Subcutaneous abdominal adipose tissue (tissue), 5 donors: ENCODE data around the gene EFNB2.

ENCODE experiments used
- H3K27ac ChIP-seq: one replicate; pipeline ENCODE4 v1.7.0; 2013; ENCODE audit warnings: low read depth, mild to moderate bottlenecking, inconsistent platforms, low read length, moderate library complexity
- H3K27me3 ChIP-seq, 5 donors: one replicate each; pipeline ENCODE4 v1.7.0; 2013; ENCODE audit warnings: low read length in 5 of 5, inconsistent platforms in 1 of 5; ENCODE audit not compliant: control insufficient read depth in 5 of 5, insufficient read depth in 4 of 5
- H3K36me3 ChIP-seq, 5 donors: one replicate each; pipeline ENCODE4 v1.7.0; 2013; ENCODE audit warnings: low read length in 5 of 5; ENCODE audit not compliant: control insufficient read depth in 5 of 5, insufficient read depth in 5 of 5
- H3K4me1 ChIP-seq, 5 donors: one replicate each; pipeline ENCODE4 v1.7.0; 2013; ENCODE audit warnings: low read length in 5 of 5, mild to moderate bottlenecking in 3 of 5, moderate library complexity in 1 of 5; ENCODE audit not compliant: control insufficient read depth in 5 of 5, insufficient read depth in 5 of 5
- H3K4me3 ChIP-seq, 5 donors: one replicate each; pipeline ENCODE4 v1.7.0; 2013; ENCODE audit warnings: low read length in 5 of 5, low read depth in 1 of 5
- H3K9ac ChIP-seq, 5 donors: one replicate each; pipeline ENCODE4 v1.7.0; 2013; ENCODE audit warnings: low read length in 5 of 5, mild to moderate bottlenecking in 4 of 5, moderate library complexity in 3 of 5
- H3K9me3 ChIP-seq, 5 donors: one replicate each; pipeline ENCODE4 v1.7.0; 2013; ENCODE audit warnings: low read length in 5 of 5; ENCODE audit not compliant: control insufficient read depth in 5 of 5
- donor health status: healthy.
- donor health status: healthy.
- donor health status: healthy.
- donor health status: healthy.
- donor health status: healthy.

The EFNB2 gene

DNA sequence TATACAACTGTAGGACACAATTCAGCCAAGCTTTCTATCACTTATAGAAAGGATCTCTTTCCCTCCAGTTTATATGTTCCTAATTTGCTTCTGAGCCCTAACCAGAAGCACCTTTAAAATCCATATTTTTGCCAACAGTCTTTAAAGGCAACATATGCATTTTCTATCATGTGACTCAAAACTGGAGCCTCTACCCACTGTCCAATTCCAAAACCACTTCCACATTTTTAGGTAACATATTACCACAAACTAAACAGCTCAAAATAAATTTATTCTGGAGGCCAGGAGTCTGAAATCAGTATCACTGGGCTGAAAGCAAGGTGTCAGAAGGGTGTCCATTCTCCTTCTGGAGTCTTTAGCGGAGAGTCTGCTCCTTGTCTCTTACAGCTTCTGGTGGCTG lies 15.9 kb upstream of the EFNB2 start:
- Histone ChIP-seq H3K36me3 (peaks cover 20 to 37% (median 29%) of the 10 kb centered on the region in 5 donors), H3K9me3 (no peaks in the 10 kb centered on the region), H3K4me1 (peaks cover 0 to 15% (median 4%) of the 10 kb centered on the region in 5 donors), H3K9ac (no peak overlapping the region), H3K4me3 (no peak overlapping the region), H3K27me3 (no peaks in the 10 kb centered on the region), H3K27ac (no peak overlapping the region)

DNA sequence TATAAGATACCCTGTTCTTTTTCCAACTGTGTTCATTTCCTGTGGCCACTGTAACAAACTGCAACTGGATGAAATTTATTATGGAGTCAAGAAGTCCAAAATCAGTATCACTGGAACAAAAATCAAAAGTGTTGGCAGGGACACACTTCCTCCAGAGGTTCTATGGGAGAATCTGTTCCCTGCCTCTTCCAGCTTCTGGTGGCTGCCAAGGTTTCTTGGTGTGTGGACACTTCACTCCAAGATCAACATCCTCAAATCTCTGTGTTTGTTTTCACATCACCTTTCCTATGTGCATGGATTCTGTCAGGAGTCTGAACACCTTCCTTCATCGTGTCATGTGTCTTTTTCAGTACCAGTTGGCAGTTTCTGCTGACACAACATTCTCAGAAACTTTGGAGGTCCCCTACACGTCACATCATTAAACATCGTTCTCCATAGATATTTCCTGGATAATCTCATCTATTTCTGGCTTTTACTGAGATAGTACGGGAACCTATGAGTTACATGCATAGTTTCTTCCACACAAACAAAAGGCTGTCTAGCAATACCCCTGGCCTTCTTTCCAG lies 15.2 kb upstream of the EFNB2 start:
- Histone ChIP-seq H3K36me3 (peaks cover 13 to 30% (median 23%) of the 10 kb centered on the region in 5 donors), H3K4me1 (peaks cover 0 to 15% (median 4%) of the 10 kb centered on the region in 5 donors), H3K4me3 (no peak overlapping the region), H3K27ac (no peak overlapping the region), H3K27me3 (no peaks in the 10 kb centered on the region), H3K9me3 (no peaks in the 10 kb centered on the region), H3K9ac (no peak overlapping the region)

DNA sequence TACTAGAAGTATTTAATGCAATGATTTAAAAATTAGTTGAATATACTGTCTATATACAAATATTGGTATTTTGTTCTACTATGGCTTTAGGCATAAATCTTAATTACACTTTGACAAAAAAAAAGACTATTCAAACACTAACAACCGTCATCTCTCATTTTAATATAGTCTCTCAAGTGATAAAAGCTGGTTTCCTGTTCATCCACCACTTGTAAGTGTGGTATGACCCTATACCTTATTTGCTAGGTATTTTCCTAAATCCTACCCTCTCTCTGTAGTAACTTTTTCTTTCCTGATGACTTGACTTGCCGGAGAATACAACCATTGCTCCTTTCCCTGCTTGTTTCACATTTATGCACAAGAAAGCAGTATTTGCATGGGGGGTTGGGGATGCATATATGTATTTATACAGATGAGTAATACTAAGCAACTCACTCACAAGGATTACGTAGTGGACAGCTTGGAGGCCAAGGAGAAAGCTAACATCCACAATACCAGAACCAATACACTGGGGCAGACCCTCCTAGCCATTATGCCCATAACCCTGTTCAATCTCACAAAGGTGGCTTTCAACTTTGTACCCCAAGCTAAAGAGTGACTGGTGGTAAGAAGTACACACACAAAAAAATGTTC lies 12.7 kb upstream of the EFNB2 start:
- H3K27me3 ChIP-seq, result no peaks in the 10 kb centered on the region
- peaks cover 0 to 15% (median 7%) of the 10 kb centered on the region in 5 donors for H3K4me1 ChIP-seq
- H3K4me3 ChIP-seq, result no peak overlapping the region
- H3K9me3 ChIP-seq, result no peaks in the 10 kb centered on the region
- peaks cover 13 to 19% (median 17%) of the 10 kb centered on the region in 5 donors for H3K36me3 ChIP-seq
- H3K9ac ChIP-seq, result no peak overlapping the region
- H3K27ac ChIP-seq, result no peak overlapping the region

DNA sequence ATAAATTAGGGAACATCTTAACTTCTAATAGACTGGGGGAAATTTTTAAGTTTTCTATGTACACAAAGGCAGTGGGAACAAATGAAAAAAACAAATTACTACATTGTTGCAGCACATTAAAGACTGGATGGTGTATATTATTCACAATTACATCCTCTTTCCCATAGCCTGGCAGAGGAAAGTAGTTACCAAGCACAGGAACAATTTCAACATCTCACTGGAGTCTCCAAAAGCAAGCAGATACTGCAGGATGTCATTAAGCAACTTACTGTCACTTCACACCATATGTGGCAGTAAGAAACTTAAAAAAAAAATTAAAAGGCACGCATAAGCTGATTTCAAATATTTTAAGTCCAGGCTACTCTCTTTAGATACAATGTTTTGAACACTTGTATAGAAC lies 6.4 kb upstream of the EFNB2 start:
- H3K27ac ChIP-seq, result no peak overlapping the region
- H3K27me3 ChIP-seq, result no peaks in the 10 kb centered on the region
- no peak overlapping the region for H3K4me3 ChIP-seq
- peaks cover 15 to 25% (median 20%) of the 10 kb centered on the region in 5 donors for H3K36me3 ChIP-seq
- H3K9me3 ChIP-seq, result no peaks in the 10 kb centered on the region
- peaks cover 0 to 3% (median 0%) of the 10 kb centered on the region in 5 donors for H3K4me1 ChIP-seq
- H3K9ac ChIP-seq, result no peak overlapping the region

DNA sequence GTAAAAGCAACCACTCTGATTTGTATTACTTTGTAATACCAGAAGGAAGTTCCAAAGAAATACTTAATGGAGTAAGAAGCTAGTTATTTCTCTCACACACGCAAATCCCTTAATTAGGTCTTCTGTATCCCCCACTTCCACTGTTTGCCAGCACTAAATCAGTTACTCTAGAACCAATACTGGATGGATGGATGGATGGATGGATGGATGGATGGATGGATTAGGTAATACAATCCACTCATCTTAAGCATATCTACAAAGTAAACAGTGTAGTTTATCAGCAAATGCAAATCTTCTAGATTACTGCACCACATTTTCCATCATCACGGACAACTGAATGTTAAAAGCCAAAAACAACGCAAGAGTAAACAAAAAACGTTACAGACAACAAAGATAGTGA lies 5.2 kb upstream of the EFNB2 start:
- H3K4me3 ChIP-seq, result no peak overlapping the region
- peaks cover 14 to 22% (median 20%) of the 10 kb centered on the region in 5 donors for H3K36me3 ChIP-seq
- H3K9me3 ChIP-seq, result no peaks in the 10 kb centered on the region
- H3K9ac ChIP-seq, result no peak overlapping the region
- peaks cover 0 to 14% (median 8%) of the 10 kb centered on the region in 5 donors for H3K4me1 ChIP-seq
- no peak overlapping the region for H3K27ac ChIP-seq
- H3K27me3 ChIP-seq, result no peaks in the 10 kb centered on the region

DNA sequence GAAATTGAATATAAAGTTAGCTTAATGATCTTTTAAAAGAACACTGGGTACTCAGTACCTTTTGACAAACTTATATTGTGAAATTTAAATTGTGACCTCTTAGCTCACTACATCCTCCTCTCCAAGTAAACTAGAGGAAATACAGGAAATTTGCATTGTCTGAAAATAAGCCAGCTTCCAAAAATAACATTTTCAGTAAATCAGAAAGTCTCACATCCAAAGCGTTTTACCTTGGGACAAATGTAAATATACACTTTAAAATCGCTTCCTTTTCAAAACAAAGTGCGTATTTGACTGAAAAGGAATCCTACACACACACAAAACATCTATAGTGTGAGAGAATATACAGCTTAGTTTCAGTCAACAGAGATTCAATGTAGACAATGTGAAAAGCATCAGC lies 2.1 kb upstream of the EFNB2 start:
- Histone ChIP-seq H3K36me3 (peaks cover 4 to 12% (median 9%) of the 10 kb centered on the region in 5 donors), H3K27me3 (no peaks in the 10 kb centered on the region), H3K4me1 (peaks cover 0 to 32% (median 28%) of the 10 kb centered on the region in 5 donors), H3K4me3 (no peak overlapping the region), H3K9me3 (no peaks in the 10 kb centered on the region), H3K9ac (no peak overlapping the region), H3K27ac (no peak overlapping the region)

DNA sequence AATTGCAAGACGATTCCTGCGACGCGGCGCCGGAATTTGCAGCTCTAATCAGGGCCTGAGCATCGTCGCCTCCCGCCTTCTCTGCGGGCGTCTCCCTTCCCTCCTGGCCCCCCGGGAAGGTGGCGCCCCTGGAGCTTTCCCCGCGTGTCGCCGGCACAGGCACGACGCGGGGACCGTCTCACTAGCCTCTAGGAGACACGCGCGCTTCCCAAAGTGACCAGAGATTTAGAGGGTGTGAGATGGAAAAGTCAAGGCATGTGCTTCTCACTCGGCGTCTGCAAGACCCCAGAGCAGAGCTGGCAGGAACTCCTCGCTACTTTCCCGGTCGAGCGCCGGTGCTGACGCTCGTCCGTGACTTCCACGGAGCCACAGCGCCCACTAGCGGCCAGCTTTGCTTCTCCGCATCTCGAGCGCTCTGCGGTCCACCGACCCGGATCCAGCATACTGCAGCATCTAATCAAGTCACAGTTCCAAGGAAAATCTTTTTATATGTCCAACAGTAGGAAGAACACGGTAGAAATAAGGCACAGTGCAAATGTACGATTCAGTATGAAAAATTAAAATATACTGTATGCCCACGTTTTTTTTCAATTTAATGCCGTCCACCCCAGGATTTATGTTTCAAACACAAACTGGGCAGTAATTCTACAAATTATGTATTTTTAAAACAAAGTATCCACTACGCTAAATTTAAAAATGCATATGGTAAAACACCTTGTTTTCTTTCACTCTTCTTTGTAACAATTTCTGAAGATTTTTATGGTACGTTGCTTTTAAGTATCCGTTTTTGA lies 977 bp upstream of the EFNB2 start:
- H3K4me1 ChIP-seq, result peaks cover 0 to 34% (median 31%) of the 10 kb centered on the region in 5 donors
- H3K4me3 ChIP-seq, result peak overlapping the region; percentile 69 to 84 (median 81)
- H3K27ac ChIP-seq, result no peak overlapping the region
- no peaks in the 10 kb centered on the region for H3K9me3 ChIP-seq
- H3K36me3 ChIP-seq, result peaks cover 4 to 8% (median 7%) of the 10 kb centered on the region in 5 donors
- H3K27me3 ChIP-seq, result no peaks in the 10 kb centered on the region
- H3K9ac ChIP-seq, result peak overlapping the region in 4 of 5 donors; percentile 20 to 66 (median 61)

DNA sequence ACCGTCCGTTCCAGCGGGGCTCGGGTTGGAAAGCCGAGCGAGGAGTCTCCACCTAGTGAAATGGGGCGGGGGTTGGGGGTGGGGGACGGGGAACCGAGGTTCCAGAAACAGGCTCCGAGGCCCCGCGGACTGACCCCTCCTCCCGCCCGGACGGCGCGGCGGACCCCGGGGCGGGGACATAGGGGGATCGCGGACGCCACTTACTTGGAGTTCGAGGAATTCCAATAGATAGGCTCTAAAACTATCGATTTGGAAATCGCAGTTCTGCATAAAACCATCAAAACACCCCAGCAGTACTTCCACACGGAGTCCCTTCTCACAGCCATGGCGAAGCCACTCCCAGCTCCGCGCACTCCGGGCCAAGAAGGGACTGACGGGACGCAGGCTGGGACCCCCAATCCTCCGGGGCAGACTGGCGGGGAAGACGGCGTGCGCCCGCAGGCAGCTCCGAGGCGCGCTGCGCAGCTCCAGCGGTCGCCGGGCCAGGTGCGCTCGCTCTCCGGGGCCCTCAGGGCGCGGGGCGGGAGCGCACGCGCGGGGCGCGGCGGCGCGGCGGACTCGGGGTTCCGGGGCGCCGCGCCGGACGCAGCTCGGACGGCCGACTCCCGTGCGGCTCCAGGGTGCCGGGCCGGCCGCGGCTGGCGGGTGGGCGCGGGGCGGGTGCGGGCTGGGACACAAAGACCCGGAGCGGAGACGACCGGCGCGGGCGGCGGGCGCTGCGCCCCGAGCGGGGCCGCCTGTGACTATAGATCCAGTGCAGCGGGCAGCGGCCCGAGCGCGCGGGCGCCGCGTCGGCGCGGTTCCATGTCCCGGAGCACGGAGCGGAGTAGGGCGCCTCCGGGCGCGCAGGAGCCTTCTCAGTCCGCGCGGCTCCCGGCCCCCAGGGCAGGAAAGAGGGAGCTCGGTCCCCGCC lies 567 bp downstream of the EFNB2 start:
- H3K27me3 ChIP-seq, result no peaks in the 10 kb centered on the region
- H3K9me3 ChIP-seq, result no peaks in the 10 kb centered on the region
- H3K4me3 ChIP-seq, result peak overlapping the region; percentile 66 to 85 (median 82)
- H3K4me1 ChIP-seq, result peaks cover 0 to 39% (median 31%) of the 10 kb centered on the region in 5 donors
- H3K27ac ChIP-seq, result peak overlapping the region; percentile 72
- H3K36me3 ChIP-seq, result no peaks in the 10 kb centered on the region
- H3K9ac ChIP-seq, result peak overlapping the region in 3 of 5 donors; percentile 64 to 81 (median 71)

DNA sequence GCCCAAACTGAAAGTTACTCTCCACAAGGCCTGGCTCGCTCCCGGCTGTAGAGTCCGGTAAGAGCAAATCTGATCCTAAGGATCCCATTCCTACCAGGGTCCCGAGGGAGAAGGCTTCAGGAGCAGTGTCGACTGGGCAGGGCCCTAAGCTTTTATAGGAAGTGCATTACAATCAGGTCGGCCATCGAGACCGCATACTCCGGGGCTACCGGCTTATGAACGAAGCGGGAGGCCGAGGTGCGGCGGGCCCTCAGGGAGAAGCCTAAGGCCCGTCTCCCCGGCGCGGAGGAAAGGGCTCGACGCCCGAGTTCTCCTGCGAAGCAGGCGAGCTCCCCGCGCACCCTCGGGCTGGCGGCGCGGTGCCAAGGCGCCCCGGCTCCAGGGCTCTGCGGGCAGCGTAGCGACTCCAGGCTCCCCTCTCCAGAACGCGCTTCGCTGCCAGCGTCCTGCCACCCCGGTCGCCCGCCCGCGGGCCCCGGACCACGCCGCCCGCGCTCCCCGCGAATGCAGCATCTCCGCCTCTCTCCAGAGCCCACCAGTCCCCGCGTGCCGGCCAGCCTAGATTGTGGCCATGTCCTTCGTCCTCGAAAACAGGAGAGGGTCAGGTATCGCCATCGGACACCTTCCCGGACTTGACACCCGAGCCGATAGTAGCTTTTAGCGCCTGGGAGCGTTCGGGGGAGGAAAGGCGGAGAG lies 1.4 kb downstream of the EFNB2 start:
- Histone ChIP-seq H3K9ac (peak overlapping the region in 4 of 5 donors; percentile 43 to 81 (median 76)), H3K36me3 (no peaks in the 10 kb centered on the region), H3K4me1 (peaks cover 0 to 45% (median 31%) of the 10 kb centered on the region in 5 donors), H3K27ac (peak overlapping the region; percentile 72), H3K4me3 (peak overlapping the region; percentile 70 to 85 (median 82)), H3K9me3 (no peaks in the 10 kb centered on the region), H3K27me3 (no peaks in the 10 kb centered on the region)
